ENCODE measurements around the gene SPATA6L. TPM values are rescaled to one million over a fixed set of nuclear protein-coding genes. Genes with fewer than 3 reads are reported as not detected.

SPATA6L gene, protein sequence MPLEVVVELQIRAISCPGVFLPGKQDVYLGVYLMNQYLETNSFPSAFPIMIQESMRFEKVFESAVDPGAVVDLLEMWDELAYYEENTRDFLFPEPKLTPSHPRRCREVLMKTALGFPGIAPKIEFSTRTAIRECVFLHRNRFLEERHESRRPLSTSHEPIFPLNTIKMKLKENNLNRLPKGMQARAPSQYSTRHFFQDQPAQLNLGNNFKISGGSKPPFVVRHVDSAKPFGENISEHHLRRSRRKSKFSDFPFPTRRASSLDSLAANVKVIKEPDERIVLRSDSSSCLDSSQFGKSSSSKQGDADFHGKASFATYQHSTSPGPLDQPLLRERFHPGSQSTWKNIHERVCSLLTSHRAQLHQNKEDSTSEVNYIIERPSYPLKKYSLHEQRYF
- 1.5 and 2.5 TPM in 2 replicates for total RNA-seq

DNA sequence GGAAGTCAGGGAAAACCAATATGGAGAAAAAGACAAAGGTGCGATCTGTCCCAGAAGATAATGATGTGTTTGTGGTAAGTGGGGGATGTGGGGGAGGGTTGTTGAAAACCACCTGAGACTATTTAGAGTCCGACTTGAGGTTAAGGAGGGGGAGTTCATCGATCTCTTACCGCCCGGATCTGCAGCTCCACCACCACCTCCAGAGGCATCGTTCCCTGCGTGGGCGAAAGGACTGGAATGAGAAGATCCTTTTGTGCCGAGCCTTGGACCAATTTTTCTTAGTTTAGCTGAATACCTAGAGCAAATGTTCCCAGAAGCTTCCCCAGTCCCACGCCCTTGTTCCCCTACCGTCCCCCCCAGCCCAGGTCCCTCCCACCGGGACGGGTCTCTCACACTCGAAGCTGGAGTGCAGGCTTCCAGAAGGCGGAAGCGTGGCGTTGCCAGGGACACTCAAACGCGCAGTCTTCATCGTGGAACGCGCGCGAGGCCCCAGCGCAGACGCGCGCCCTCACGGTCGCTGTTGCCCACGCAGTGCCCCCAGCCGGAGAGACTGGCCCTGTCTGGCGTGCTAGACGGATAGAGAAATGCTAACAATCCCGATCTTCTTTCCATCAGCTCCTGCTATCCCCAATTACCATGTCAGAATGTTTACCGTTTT, at the start of gene SPATA6L:
Gene SPATA6L (minus strand): TSS at position 439 of the 658 bp plus-strand sequence. CDS start 230 bp downstream, at position 209.
- no peak for DNase-seq (ENCODE audit: low read depth, low spot score)

DNA sequence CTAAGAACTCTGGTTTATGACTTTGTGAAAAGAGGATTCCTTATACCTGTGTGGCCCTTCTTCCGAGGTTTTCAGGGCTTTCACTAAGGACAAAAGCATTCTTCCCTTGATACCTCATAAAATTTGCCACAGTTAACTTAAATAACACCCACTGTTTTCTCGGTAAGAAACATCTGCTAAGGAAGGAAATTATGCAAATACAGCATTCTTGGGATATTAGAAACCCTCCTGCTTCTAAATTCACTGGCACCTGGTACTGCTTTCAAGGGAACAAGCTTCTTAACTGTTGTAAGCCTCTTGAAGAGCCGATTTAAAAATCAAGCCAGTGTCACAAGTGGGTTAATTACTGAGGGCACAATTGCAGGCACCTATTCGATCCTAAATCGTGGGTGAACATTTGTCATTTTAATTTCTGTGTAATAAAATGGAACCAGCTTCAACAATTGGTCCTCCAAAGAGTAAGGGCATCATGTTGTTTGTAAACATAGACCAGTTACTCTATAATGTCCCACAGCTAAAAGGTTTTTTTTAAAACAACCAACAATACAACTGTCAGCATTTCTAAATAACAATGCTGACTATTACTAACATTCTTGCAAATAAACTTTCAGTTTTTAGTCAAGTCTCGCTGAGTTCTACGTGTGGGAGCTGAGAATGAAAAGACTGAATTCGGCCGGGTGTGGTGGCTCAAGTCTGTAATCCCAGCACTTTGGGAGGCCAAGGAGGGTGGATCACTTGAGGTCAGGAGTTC, 48.2 kb upstream of the SPATA6L start:
- DNase-seq (ENCODE audit: low read depth, low spot score): peak; percentile 3

DNA sequence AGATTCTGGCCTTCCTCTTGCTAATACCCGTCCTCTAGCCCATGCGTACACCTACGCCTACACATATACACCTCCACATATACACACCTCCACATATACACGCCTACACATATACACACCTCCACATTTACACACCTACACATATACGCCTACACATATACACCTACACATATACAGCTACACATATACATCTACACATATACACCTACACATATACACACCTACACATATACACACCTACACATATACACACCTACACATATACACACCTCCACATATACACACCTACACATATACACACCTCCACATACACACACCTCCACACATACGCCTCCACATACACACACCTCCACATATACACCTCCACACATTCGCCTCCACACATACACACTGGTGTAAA, 47.6 kb upstream of the SPATA6L start:
- no peak for DNase-seq (ENCODE audit: low read depth, low spot score)

DNA sequence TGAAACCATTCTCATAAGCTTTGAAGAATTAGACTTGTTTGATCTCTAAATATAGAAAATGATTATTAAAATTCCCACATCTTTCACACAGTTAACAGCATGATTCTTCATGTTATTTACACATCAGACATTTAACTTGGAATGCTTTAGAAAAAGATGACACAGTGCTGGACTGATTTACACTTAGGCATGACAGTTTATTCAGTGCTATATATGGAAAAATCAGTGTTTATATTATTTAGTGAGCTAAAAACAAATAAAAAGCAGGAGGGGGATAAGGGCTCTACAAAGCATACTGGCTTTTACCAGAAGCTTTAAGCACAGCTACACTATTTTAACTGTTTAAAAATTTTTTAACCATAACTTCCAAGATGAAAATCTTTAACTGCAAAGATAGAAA, 43.1 kb upstream of the SPATA6L start:
- DNase-seq (ENCODE audit: low read depth, low spot score): no peak

DNA sequence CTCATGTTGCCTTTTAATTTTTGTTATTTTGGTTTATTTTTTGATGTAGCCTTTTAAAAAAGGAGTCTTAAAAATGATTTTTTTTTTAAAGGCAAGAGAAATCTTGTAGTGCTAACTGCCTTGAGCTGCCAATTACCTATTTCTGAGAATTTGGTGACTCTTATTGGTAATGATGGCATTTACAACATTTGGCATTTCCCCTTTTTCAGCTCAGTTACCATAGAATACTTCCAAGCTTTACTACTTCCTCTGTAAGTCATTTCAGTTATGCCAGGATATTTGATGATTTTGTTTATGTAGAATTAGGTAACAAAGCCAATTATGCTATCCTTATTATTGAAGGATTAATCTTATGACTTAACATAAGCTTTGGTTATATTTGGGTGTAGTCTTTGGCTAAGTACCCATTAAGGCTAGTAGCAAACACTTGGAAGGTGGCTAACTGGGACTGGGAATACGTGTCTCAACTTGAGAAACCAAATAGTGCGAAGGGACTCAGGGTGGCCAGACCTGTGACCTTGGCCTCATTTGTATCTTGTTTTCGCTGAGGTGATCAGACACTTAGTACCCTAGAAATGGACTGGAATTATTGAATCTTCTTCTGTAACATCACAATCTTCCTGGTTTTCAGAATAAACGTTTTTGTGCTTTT, 40.8 kb upstream of the SPATA6L start:
- no peak for DNase-seq (ENCODE audit: low read depth, low spot score)

DNA sequence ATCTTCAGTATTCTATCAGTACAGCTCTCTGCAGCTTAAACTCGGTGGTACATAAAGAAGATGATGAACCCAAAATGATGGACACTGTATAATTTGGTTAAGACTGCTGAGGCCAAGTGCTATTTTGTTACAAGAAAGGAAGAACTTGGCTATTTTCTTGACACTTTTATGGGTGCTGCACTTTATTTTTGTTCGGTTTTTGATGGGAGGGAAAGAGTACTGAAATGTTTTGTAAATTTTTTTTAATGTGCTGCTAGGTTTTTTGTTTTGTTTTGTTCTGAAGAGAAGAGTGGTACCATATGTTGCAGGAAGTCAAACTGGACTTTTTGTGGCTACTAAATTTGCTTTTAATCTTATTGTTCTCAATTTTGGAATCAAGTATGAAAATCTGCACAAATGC, 39.7 kb upstream of the SPATA6L start:
- DNase-seq (ENCODE audit: low read depth, low spot score): no peak

DNA sequence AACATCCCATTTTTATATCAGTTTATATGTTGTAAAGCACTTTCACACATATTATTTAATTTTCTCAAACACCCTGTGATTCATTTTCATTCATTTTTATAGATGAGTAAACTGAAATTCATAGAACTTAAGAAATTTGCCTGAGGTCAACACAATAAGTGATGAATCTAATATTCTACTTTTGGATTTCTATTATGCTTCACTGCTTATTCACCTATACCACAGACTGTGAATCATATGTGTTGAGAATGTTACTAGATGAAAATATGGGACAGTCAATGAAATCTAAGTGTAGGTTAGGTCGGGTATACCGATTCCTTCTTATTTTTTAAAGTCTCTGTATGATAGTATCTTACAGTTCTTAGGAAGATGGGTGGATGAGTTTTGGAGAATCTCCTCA, 37.8 kb upstream of the SPATA6L start:
- no peak for DNase-seq (ENCODE audit: low read depth, low spot score)

DNA sequence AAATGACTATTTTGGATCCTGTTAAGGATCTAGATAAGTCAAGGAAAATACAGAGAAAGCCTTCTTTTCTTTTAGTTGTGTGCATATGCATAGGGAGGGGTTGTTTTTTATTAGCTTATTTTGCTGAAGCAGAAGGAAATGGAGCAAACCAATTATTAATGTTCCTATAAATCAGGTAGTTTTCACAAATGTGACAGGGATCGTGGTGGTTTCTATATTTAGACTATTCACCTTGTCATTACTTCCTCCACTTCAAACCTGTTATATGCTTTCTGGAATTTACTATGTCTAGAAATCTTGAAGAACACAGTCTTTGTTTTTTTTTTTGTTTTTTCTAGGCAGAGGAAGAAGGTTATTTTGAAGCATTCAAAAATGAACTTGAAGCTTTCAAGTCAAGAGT, 35.2 kb upstream of the SPATA6L start:
- no peak for DNase-seq (ENCODE audit: low read depth, low spot score)

DNA sequence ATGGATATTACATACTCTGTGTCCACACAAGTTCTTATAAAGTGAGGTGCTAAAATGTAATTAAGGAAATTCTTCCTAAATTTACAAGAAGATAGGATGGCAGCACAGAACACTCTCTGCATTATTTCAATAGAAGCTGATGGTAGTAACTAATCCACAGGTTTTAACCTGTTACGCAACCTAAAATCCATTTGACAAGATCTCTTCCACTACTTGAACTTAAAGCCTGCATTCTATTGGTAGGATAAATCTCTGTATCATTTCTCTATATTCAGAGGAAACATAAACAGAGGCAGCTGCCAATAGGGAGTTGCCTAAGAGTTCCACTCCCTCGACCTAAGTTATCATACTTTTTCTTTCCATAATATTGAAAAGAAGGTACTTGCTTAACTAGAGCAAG, 34.7 kb upstream of the SPATA6L start:
- no peak for DNase-seq (ENCODE audit: low read depth, low spot score)

DNA sequence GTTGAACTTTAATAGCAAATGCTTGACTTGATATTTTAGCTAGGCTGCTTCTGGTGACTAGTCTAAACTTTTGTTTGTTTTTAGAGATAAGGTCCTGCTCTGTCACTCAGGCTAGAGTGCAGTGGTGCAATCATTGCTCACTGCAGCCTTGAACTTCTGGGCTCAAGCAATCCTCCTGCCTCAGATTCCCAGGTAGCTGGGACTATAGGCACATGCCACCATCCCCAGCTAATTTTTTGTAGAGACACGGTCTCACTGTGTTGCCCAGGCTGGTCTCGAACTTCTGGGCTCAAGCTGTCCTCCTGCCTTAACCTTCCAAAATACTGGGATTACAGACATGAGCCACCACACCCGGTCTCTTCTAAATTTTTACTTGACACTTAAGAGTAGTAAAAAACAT, 33.8 kb upstream of the SPATA6L start:
- DNase-seq (ENCODE audit: low read depth, low spot score): no peak

DNA sequence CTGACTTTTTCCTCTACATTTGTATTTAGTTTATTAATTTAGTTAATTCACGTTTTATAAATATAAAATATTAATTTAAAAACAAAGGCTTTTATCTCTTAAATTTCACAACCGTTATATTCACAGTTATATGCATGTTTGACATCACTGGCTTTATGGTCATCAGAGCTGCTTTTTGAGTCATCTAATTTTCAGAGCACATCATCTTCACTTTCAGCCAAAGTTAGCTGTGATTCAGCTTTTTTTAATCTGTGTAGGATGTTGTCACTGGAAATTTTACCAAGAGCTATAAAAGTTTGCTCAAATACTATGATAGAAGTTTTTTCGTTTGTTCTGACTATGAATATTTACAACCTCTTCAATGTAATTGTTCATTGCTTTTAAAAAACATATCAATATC, 25.5 kb upstream of the SPATA6L start:
- no peak for DNase-seq (ENCODE audit: low read depth, low spot score)

DNA sequence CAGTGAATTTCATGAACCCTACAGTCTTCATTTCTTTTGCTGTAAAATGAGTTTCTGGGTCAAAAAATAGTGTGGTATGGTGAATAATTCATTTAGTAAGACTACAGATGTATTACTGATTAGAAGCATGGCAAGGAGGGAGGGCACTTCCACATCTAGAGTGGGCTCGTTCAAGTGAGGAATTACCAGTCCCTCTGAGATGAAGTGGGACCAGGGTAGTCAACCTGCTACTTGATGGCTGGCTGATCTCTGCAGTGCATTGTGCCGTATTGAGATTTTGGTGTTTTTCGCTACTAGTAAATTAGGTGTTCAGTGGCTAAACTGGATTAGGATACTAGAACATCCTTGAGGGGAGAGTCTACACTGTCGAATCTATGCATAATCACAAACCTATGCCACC, 23.9 kb upstream of the SPATA6L start:
- no peak for DNase-seq (ENCODE audit: low read depth, low spot score)

DNA sequence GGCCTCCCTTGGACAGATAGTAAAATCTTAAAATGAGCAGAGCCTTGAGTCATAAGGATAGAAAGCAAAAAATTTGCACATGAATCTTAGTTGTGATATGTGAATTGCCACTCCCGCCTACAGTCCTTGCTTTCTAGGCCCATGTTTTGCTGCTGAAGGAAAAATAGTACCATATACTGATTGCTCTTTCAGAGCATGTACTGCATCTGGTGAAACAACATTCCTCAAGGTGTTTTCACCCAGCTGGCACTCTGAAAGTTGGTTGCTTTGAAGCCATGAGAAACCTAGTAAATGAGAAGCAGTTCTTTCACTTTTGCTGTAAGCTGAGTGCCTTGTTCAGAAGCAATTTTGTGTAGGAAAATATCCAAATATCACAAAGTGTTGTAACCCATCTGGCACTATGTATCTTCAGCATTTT, 23.4 kb upstream of the SPATA6L start:
- no peak for DNase-seq (ENCODE audit: low read depth, low spot score)

DNA sequence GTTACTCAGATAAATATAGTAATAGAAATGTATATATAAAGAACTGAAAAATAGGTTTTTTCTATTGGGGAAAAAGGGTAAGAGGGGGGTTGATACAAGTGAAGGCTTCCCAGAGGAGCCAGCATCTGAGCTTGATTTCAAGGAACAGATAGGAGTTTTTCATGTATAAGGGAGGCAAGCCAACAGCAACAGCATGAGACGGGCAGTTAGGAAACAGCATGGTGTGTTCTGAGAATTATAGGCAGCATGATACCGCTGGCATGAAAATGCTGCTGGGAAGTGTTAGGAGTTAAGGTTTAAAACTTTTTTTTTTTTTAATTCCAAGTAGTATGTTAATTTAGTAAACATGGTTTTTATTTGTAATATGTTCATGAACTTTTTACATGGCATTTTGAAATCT, 22.7 kb upstream of the SPATA6L start:
- no peak for DNase-seq (ENCODE audit: low read depth, low spot score)

DNA sequence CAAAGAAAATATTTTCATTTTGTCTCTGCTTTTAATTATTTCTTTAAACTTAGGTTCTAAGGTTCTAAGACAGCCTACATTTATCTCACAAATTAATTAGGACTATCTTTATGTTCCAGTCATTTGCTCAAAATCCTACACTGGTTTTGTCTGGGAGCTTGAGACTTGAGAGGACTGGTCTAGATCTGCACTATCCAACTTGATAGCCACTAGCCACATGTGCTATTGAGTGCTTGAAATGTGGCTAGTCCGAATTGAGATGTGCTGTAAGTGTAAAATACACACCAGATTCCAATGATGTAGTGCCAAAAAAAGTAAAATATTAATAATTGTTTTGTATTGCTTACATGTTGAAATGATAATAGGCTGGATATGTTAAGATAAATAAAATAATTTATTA, 20.3 kb upstream of the SPATA6L start:
- DNase-seq (ENCODE audit: low read depth, low spot score): no peak

DNA sequence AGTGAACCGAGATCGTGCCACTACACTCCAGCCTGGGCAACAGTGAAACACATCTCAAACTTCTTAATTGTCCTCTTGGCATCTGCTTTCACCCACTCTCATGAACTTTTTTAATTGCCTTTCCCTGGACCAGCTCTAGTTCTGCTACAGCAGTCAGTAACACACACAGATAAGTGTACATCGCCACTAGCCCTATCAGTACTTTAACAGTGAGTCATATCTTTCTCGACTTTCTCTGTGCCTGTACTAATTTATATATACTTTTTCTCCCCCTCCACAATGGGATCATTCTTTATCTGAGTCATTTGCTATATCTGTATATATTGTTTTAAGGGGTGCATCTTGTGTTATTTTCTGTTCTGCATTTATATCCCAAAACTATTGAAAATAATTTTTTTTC, 19.8 kb upstream of the SPATA6L start:
- DNase-seq (ENCODE audit: low read depth, low spot score): no peak

DNA sequence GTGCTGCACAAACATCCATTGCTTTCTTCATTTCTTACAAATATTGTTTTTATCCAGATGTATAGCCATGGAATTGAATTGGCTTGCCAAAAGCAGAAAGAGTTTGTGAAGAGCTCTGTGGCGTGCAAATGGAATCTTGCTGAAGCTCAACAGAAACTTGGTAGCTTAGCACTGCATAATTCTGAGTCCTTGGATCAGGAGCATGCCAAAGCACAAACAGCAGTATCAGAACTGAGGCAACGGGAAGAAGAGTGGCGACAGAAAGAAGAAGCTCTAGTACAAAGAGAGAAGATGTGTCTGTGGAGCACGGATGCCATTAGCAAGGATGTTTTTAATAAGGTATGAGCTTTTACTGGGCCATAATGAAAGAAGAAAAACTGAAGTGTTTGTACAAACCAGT, 18.5 kb upstream of the SPATA6L start:
- DNase-seq (ENCODE audit: low read depth, low spot score): no peak

DNA sequence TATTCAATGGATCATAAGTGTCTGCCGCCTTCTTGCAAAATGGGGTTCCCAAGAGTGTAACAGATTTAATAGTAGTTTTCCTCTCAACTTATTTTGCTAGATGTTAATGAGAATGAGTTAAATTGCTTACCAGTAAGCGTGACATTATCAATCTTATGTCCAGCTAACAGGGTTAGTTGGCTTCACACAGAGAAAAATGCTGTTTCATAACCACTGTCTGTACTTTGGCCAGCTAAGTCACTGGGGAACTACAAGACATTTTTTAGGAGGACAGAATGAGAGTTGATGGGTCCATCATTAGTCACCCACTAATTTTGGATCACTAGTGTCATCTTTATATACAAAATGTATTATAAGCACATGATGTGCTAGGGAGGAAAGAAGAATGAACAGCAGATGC, 14.5 kb upstream of the SPATA6L start:
- no peak for DNase-seq (ENCODE audit: low read depth, low spot score)

DNA sequence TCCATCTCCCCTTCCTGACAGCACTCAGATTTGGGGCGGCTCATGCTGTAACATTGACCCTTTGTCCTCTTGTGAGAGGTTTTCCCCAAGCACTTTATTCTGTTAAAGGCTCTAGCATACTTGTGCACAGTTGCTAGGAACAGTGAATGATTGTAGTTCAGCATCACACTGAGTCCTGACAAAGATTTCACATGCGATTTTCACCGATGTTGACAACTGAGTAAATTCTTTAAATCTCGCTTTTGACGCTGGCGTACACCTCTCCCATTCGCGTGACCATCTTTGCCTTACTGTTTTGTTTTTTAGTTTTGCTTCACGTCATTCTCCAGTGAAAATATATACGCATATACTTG, 13.9 kb upstream of the SPATA6L start:
- DNase-seq (ENCODE audit: low read depth, low spot score): no peak

DNA sequence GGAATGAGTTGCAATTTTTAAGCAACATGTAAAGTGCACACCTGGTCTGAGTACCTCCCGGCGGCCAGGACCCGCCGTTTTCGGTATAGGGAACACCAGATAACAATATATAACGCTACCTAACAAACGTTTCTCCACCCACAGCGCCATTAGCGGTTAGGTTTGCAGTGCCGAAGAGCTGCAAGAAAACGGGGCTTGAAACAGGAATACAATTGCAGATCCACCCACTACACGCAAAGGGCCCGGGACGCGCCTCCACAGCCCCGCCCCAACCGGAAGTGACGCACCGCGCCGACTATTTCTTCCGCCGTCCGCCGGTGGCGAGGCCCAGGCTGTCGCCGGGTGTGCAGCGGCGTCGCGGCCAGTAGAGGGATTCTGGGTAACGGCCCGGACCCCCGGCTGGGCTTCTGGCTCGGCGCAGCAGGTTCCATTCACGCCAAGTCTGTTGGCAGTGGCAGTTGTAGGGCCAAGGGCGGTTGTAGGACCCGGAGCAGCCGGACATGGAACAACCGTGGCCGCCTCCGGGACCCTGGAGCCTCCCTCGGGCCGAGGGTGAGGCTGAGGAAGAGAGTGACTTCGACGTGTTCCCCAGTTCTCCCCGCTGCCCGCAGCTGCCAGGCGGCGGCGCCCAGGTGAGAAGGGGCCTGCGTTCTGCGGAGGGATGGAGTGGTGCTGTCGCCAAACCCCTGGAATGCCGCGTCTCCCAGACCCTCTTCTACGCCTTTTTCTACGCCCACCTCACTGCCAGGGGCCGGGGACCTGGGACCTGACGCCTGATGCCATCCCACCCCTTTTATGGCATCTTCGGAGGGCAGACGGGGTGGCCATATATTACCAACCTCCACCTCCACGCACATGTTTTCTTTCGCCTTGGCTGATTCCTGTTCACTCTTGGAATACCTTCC, 13.2 kb upstream of the SPATA6L start, which contains the start of gene CDC37L1:
Gene CDC37L1 (plus strand): TSS at position 302 of the 905 bp plus-strand sequence. CDS start 199 bp downstream, at position 501.
- peak; percentile 83 for DNase-seq (ENCODE audit: low read depth, low spot score)

All from pulmonary artery endothelial cell (primary cell).